CD14-positive monocyte (primary cell): ENCODE results near the gene SATB1. TPM values are rescaled to one million over a fixed set of nuclear protein-coding genes. Genes with fewer than 3 reads are reported as not detected.

Experiments
- DNase-seq, 3 donors: peaks; one replicate each; pipeline ENCODE4 v3.0.0-alpha.2; 2011 to 2022
- H2AFZ ChIP-seq: 2 replicates; pipeline ENCODE4 v1.6.0; 2012; ENCODE audit warnings: mild to moderate bottlenecking, low read depth, low read length, inconsistent platforms; ENCODE audit not compliant: insufficient read depth, poor library complexity, severe bottlenecking
- H3K27ac ChIP-seq, 2 donors: 1 replicate in 1 of 2; 2 replicates in 1 of 2; pipeline ENCODE4 v1.5.1; 2012 to 2013; ENCODE audit warnings: low read length in 2 of 2, control low read depth in 1 of 2, inconsistent platforms in 1 of 2, low read depth in 1 of 2, mild to moderate bottlenecking in 1 of 2
- H3K27me3 ChIP-seq, 2 donors: one replicate each; pipeline versions ENCODE4 v1.6.0 to v1.6.1; 2011 to 2013; ENCODE audit warnings: low read length in 2 of 2; ENCODE audit not compliant: control insufficient read depth in 2 of 2, insufficient read depth in 2 of 2
- H3K36me3 ChIP-seq, 2 donors: replicated peaks in 1 of 2; 1 replicate in 1 of 2; 2 replicates in 1 of 2; pipeline versions ENCODE4 v1.5.1 to v1.6.1; 2012 to 2013; ENCODE audit warnings: low read length in 2 of 2, control low read depth in 1 of 2, inconsistent platforms in 1 of 2, mild to moderate bottlenecking in 1 of 2; ENCODE audit not compliant: insufficient read depth in 2 of 2, control insufficient read depth in 1 of 2
- H3K4me1 ChIP-seq, 2 donors: 1 replicate in 1 of 2; 2 replicates in 1 of 2; pipeline versions ENCODE4 v1.5.1 to v1.6.1; 2012 to 2013; ENCODE audit warnings: low read length in 2 of 2, control low read depth in 1 of 2, inconsistent platforms in 1 of 2, mild to moderate bottlenecking in 1 of 2, moderate library complexity in 1 of 2; ENCODE audit not compliant: insufficient read depth in 2 of 2, control insufficient read depth in 1 of 2
- H3K4me2 ChIP-seq: replicated peaks from 2 replicates; pipeline ENCODE3; 2012; ENCODE audit warnings: low read length, moderate library complexity, mild to moderate bottlenecking; ENCODE audit not compliant: poor library complexity, severe bottlenecking; ENCODE audit errors: extremely low read depth
- H3K4me3 ChIP-seq, 3 experiments: fragments of 200-600 bp in 1 of 3; sonication (generic) in 1 of 3; replicated peaks in 1 of 3; 1 replicate in 2 of 3; 2 replicates in 1 of 3; pipeline ENCODE4 v1.5.1; 2011 to 2013; ENCODE audit warnings: low read length in 3 of 3, mild to moderate bottlenecking in 3 of 3, control low read depth in 2 of 3, low read depth in 2 of 3, inconsistent platforms in 1 of 3, moderate library complexity in 1 of 3
- H3K79me2 ChIP-seq: 2 replicates; pipeline ENCODE4 v1.6.0; 2012; ENCODE audit warnings: mild to moderate bottlenecking, control low read depth, inconsistent platforms, low read length, moderate library complexity; ENCODE audit not compliant: insufficient read depth
- H3K9ac ChIP-seq: 2 replicates; pipeline ENCODE4 v1.6.0; 2017; ENCODE audit warnings: low read length, mild to moderate bottlenecking; ENCODE audit not compliant: insufficient read depth, poor library complexity, severe bottlenecking
- H3K9me3 ChIP-seq, 2 donors: replicated peaks in 1 of 2; 1 replicate in 1 of 2; 2 replicates in 1 of 2; pipeline versions ENCODE4 v1.5.1 to v1.6.1; 2012 to 2013; ENCODE audit warnings: low read length in 2 of 2, control low read depth in 1 of 2; ENCODE audit not compliant: control insufficient read depth in 1 of 2, insufficient read depth in 1 of 2
- H4K20me1 ChIP-seq: 2 replicates; pipeline ENCODE4 v1.6.0; 2012; ENCODE audit warnings: mild to moderate bottlenecking, low read length, control low read depth, moderate library complexity; ENCODE audit not compliant: insufficient read depth
- H3K27ac Mint-ChIP-seq, 7 donors: one replicate each; pipeline ENCODE4 v1.8.0; 2020; ENCODE audit warnings: mild to moderate bottlenecking in 7 of 7, mixed read lengths in 7 of 7, moderate library complexity in 6 of 7, inconsistent platforms in 2 of 7
- H3K27me3 Mint-ChIP-seq, 3 donors: one replicate each; pipeline ENCODE4 v1.8.0; 2021 to 2022; ENCODE audit warnings: low read depth in 3 of 3, mild to moderate bottlenecking in 3 of 3, mixed read lengths in 3 of 3, moderate library complexity in 3 of 3, inconsistent platforms in 1 of 3
- H3K36me3 Mint-ChIP-seq, 2 donors: one replicate each; pipeline ENCODE4 v1.8.0; 2020; ENCODE audit warnings: mixed read lengths in 2 of 2, inconsistent platforms in 1 of 2, mild to moderate bottlenecking in 1 of 2
- H3K4me1 Mint-ChIP-seq: one replicate; pipeline ENCODE4 v1.8.0; 2020; ENCODE audit warnings: mild to moderate bottlenecking, mixed read lengths
- H3K4me3 Mint-ChIP-seq, 2 donors: one replicate each; pipeline ENCODE4 v1.8.0; 2020; ENCODE audit warnings: mild to moderate bottlenecking in 2 of 2, mixed read lengths in 2 of 2, moderate library complexity in 1 of 2
- H3K9me3 Mint-ChIP-seq, 7 donors: one replicate each; pipeline ENCODE4 v1.8.0; 2020 to 2022; ENCODE audit warnings: mixed read lengths in 7 of 7, mild to moderate bottlenecking in 6 of 7, moderate library complexity in 6 of 7, inconsistent platforms in 2 of 7
- WGBS: methylation state at CpG from one replicate; pipeline ENCODE4 v1.1.5; 2013; ENCODE audit warnings: missing lambda C conversion rate; ENCODE audit not compliant: insufficient coverage; 5-methylcytosine and 5-hydroxymethylcytosine counted together
- intact Hi-C, 2 donors: fragments of 100-400 bp; cut with micrococcal nuclease; formaldehyde crosslinking; loops; one replicate each; pipeline versions ENCODE4 v1.15.0 to v1.15.1; 2023
- polyA minus RNA-seq: library from RNA; depleted of rRNA, polyadenylated mRNA; stranded (reverse); fragments of >200 nt; gene quantifications from 2 replicates; pipeline ENCODE4 v1.2.3, GENCODE V29; 2012
- polyA plus RNA-seq, 3 donors: library from polyadenylated mRNA; depleted of rRNA in 1 of 3; unstranded in 2 of 3; stranded (reverse) in 1 of 3; fragments of 300-500 nt in 2 of 3; fragments of >200 nt in 1 of 3; fragmentation: Illumina TruSeq in 2 of 3; gene quantifications; 1 replicate in 2 of 3; 2 replicates in 1 of 3; pipeline ENCODE4 v1.2.3, GENCODE V29; 2012 to 2021
- total RNA-seq, 12 experiments: library from RNA in 1 of 12; stranded (reverse) in 1 of 12; fragments of 120-200 nt in 1 of 12; gene quantifications; one replicate each; pipeline ENCODE4 v1.2.4 and lab custom pipeline; 2013 to 2026; ENCODE audit warnings: mixed read lengths in 6 of 12, inconsistent platforms in 1 of 12
- TF ChIP-seq, protein P1 (sequence below): fragments of 200-600 bp; IDR thresholded peaks from one replicate; pipeline ENCODE4 v1.8.0; 2022; ENCODE audit warnings: antibody characterized with exemption, mild to moderate bottlenecking

Gene SATB1
- 29.7 TPM for total RNA-seq (2013)
- polyA plus RNA-seq (10 to 100 TPM in 1 of 3 donors, 1 to 10 TPM in 2; 4.3 to 35.3 (median 6.9) TPM), polyA minus RNA-seq (27.6 and 38.7 TPM in 2 replicates), total RNA-seq (lab: John Stamatoyannopoulos, UW) (11.0 to 85.2 (median 68.2) reads per million in 11 experiments)

DNA sequence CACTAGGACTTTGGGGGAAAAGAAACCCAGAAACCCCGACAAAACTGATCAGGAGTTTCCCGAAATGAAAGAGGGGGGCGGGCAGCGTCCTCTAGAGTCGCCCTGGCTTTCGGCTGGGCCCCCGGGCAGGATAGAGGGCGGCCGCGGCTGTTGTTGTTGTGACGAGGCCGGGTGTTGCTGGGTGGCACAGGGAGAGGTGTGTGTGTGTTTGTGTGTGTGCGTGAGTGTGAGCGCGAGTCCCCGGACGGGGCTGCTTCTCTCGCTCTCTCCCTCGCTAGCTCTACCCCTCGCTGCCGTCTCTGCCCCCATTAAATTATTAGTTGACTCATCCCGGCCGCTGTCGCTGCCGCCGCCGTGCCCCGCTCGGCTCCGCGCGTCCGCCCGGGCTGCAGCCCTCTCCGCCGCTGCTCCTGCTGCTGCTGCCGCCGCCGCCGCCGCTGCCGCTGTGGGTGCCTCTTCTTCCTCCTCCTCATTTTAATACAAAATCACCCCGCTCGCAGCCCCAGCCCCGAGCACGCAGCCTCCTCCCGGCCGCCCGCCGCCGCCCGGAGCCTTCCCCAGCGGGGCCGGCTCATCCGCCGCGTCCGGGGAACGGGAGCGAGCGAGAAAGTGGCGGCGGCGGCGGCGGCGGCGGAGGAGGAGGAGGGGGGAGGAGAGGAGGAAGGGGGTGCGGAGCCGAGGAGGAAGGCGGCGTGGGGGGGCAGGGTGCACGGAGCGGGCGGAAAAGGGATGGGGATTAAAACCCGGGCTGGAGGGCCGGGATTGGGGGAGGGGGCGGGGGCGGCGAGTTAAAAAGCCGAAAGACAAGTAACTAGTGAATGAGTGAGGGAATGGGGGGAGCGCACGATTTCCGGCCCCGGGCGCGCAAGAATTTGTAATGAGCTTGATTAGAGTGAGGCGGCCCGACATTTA lies at the start of gene SATB1:
SATB1 (minus strand) TSS at position 611 of the 912 bp plus-strand sequence. CDS start 4,372 bp downstream, outside the sequence.
- H3K4me1 ChIP-seq = peaks cover 14 to 27% of the 10 kb centered on the region in 2 donors
- H3K27ac Mint-ChIP-seq = peak within 1 kb of the TSS; percentile 88 to 96 (median 94)
- H3K27me3 ChIP-seq = no peaks in the 10 kb centered on the region
- under 1% methylated on average over 38 of the region's 89 CpGs for WGBS
- H3K4me2 ChIP-seq = peak within 1 kb of the TSS; percentile 90
- peak within 1 kb of the TSS; percentile 76 to 96 (median 87) for H3K4me3 ChIP-seq
- intact Hi-C loops = no loop called here
- TF ChIP-seq, protein P1, sequence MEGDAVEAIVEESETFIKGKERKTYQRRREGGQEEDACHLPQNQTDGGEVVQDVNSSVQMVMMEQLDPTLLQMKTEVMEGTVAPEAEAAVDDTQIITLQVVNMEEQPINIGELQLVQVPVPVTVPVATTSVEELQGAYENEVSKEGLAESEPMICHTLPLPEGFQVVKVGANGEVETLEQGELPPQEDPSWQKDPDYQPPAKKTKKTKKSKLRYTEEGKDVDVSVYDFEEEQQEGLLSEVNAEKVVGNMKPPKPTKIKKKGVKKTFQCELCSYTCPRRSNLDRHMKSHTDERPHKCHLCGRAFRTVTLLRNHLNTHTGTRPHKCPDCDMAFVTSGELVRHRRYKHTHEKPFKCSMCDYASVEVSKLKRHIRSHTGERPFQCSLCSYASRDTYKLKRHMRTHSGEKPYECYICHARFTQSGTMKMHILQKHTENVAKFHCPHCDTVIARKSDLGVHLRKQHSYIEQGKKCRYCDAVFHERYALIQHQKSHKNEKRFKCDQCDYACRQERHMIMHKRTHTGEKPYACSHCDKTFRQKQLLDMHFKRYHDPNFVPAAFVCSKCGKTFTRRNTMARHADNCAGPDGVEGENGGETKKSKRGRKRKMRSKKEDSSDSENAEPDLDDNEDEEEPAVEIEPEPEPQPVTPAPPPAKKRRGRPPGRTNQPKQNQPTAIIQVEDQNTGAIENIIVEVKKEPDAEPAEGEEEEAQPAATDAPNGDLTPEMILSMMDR = no peak
- peaks cover 5 to 10% of the 10 kb centered on the region in 2 donors for H3K36me3 ChIP-seq
- peaks cover 36% of the 10 kb centered on the region for H3K79me2 ChIP-seq
- H3K36me3 Mint-ChIP-seq = peaks cover 8 to 11% of the 10 kb centered on the region in 2 donors
- peaks cover 35% of the 10 kb centered on the region for H3K4me1 Mint-ChIP-seq
- H3K27me3 Mint-ChIP-seq = no peaks in the 10 kb centered on the region
- peak within 1 kb of the TSS; percentile 84 for H2AFZ ChIP-seq
- H3K9me3 Mint-ChIP-seq = no peaks in the 10 kb centered on the region
- H3K9ac ChIP-seq = peak within 1 kb of the TSS; percentile 87
- peaks cover 6% of the 10 kb centered on the region for H4K20me1 ChIP-seq
- H3K4me3 Mint-ChIP-seq = peak within 1 kb of the TSS; percentile 93 to 99
- peak within 1 kb of the TSS; percentile 64 to 90 for H3K27ac ChIP-seq
- no peaks in the 10 kb centered on the region for H3K9me3 ChIP-seq
- DNase-seq = peak; percentile 52 to 67 (median 60)

DNA sequence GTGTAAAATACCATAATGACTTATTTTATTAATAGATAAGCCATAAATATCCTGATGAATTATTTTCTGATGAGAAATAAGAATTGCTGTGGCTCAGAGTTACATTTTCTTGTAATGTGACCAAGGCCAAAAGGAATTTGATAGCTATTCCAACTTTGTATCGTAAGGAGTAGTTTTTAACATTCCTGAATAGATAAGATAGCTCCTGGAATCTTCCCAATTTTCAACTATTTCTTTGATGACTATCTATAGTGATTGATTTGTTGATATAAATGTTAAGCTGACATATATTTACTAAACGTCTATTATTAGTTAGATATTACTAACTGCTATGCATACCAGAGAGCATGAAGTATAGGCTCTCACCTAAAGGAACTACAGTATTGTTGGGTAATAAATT lies 49.1 kb upstream of the SATB1 start:
- Histone ChIP-seq H3K27me3 (no peaks in the 10 kb centered on the region), H3K4me3 (no peak overlapping the region), H3K36me3 (no peaks in the 10 kb centered on the region), H2AFZ (no peak overlapping the region), H3K4me1 (no peaks in the 10 kb centered on the region), H3K27ac (no peak overlapping the region), H3K79me2 (no peaks in the 10 kb centered on the region), H4K20me1 (no peaks in the 10 kb centered on the region), H3K9ac (no peak overlapping the region), H3K4me2 (no peak overlapping the region), H3K9me3 (no peaks in the 10 kb centered on the region)
- Mint-ChIP-seq H3K27me3 (no peaks in the 10 kb centered on the region), H3K27ac (no peak overlapping the region), H3K36me3 (no peaks in the 10 kb centered on the region), H3K4me3 (no peak overlapping the region), H3K4me1 (no peaks in the 10 kb centered on the region), H3K9me3 (no peaks in the 10 kb centered on the region)
- intact Hi-C loops = no loop called here
- WGBS = no CpG with 5 or more reads among the region's 2 CpGs
- TF ChIP-seq, protein P1 = no peak
- DNase-seq = no peak
